ENCODE results near the gene PKMYT1. TPM values are rescaled to one million over a fixed set of nuclear protein-coding genes. Genes with fewer than 3 reads are reported as not detected.

Gene PKMYT1
- total and polyA plus RNA-seq, 2 experiments from 2014 or later: 7.7 to 21.0 TPM

GRCh38 chr16:2999929-3000328, 19.7 kb upstream of the PKMYT1 start:
- WGBS (ENCODE audit: low lambda C conversion rate, missing lambda C conversion rate): 97% methylated on average over 6 of the region's 6 CpGs
- Histone ChIP-seq H3K4me1 (ENCODE audit: insufficient read depth) (no peaks in the 10 kb centered on the region), H3K27ac (no peak overlapping the region), H3K9me3 (ENCODE audit: low read depth) (no peaks in the 10 kb centered on the region), H2AFZ (no peak overlapping the region), H3K27me3 (no peaks in the 10 kb centered on the region), H3K9me2 (replicated peaks; ENCODE audit: insufficient read depth) (no peaks in the 10 kb centered on the region), H4K20me1 (ENCODE audit: insufficient read depth, poor library complexity, severe bottlenecking) (no peaks in the 10 kb centered on the region), H3K4me3 (no peak overlapping the region), H3K36me3 (replicated peaks; ENCODE audit: insufficient read depth, low read depth) (no peaks in the 10 kb centered on the region), H3K4me2 (no peak overlapping the region), H3K79me2 (no peaks in the 10 kb centered on the region)
- TF ChIP-seq EZH2 (IDR thresholded peaks at IDR 0.05; ENCODE audit: borderline replicate concordance) (no peak), EZH2phosphoT487 (IDR thresholded peaks at IDR 0.05; ENCODE audit: low read depth, severe bottlenecking, unreplicated experiment) (no peak), CTCF (IDR thresholded peaks at IDR 0.05; ENCODE audit: poor library complexity) (no peak)
- no peak for DNase-seq (ENCODE audit: low spot score)

- no peak for TF ChIP-seq EZH2 (IDR thresholded peaks at IDR 0.05; ENCODE audit: borderline replicate concordance)
- TF ChIP-seq CTCF (IDR thresholded peaks at IDR 0.05; ENCODE audit: poor library complexity): no peak
- TF ChIP-seq EZH2phosphoT487 (IDR thresholded peaks at IDR 0.05; ENCODE audit: low read depth, severe bottlenecking, unreplicated experiment): no peak
- H3K36me3 ChIP-seq (replicated peaks; ENCODE audit: insufficient read depth, low read depth): no peaks in the 10 kb centered on the region
- H3K9me2 ChIP-seq (replicated peaks; ENCODE audit: insufficient read depth): no peaks in the 10 kb centered on the region
- no peaks in the 10 kb centered on the region for H4K20me1 ChIP-seq (ENCODE audit: insufficient read depth, poor library complexity, severe bottlenecking)
- DNase-seq (ENCODE audit: low spot score): no peak
- H3K4me2 ChIP-seq: no peak overlapping the region
- 70% methylated on average over 3 of the region's 13 CpGs for WGBS (ENCODE audit: low lambda C conversion rate, missing lambda C conversion rate)
- H3K4me3 ChIP-seq: no peak overlapping the region
- H3K79me2 ChIP-seq: no peaks in the 10 kb centered on the region
- H3K4me1 ChIP-seq (ENCODE audit: insufficient read depth): no peaks in the 10 kb centered on the region
- no peaks in the 10 kb centered on the region for H3K27me3 ChIP-seq
- H3K9me3 ChIP-seq (ENCODE audit: low read depth): no peaks in the 10 kb centered on the region
- H3K27ac ChIP-seq: no peak overlapping the region
- no peak overlapping the region for H2AFZ ChIP-seq
Observed at GRCh38 chr16:2996298-2996697, 16.1 kb upstream of the PKMYT1 start.

GRCh38 chr16:2992383-2993081, 12.3 kb upstream of the PKMYT1 start:
- Histone ChIP-seq H2AFZ (no peak overlapping the region), H3K27me3 (no peaks in the 10 kb centered on the region), H3K79me2 (no peaks in the 10 kb centered on the region), H3K4me1 (ENCODE audit: insufficient read depth) (peaks cover 6% of the 10 kb centered on the region), H4K20me1 (ENCODE audit: insufficient read depth, poor library complexity, severe bottlenecking) (no peaks in the 10 kb centered on the region), H3K9me3 (ENCODE audit: low read depth) (no peaks in the 10 kb centered on the region), H3K27ac (no peak overlapping the region), H3K4me3 (no peak overlapping the region), H3K4me2 (no peak overlapping the region), H3K36me3 (replicated peaks; ENCODE audit: insufficient read depth, low read depth) (no peaks in the 10 kb centered on the region), H3K9me2 (replicated peaks; ENCODE audit: insufficient read depth) (no peaks in the 10 kb centered on the region)
- no peak for DNase-seq (ENCODE audit: low spot score)
- WGBS (ENCODE audit: low lambda C conversion rate, missing lambda C conversion rate): 92% methylated on average over 13 of the region's 14 CpGs
- no peak for TF ChIP-seq CTCF (IDR thresholded peaks at IDR 0.05; ENCODE audit: poor library complexity)
- no peak for TF ChIP-seq EZH2 (IDR thresholded peaks at IDR 0.05; ENCODE audit: borderline replicate concordance)
- TF ChIP-seq EZH2phosphoT487 (IDR thresholded peaks at IDR 0.05; ENCODE audit: low read depth, severe bottlenecking, unreplicated experiment): no peak

Data from hepatocyte (in vitro differentiated cells).